A549 (cell line): Measurements from ENCODE around the gene C1orf105. TPM values are rescaled to one million over a fixed set of nuclear protein-coding genes. Genes with fewer than 3 reads are reported as not detected.
A peak's percentile ranks its signal among the peaks of the same experiment; 100 is the strongest.

ENCODE experiments used
- ATAC-seq, 2 experiments: fragments of 200-7000 bp in 1 of 2; fragments of >200 bp in 1 of 2; cut with Nextera tagmentation in 1 of 2; cut with Tn5 transposase in 1 of 2; 3 replicates each; pipeline versions ENCODE4 v1.8.0 to v1.9.1; 2018 to 2020; ENCODE audit warnings: mild to moderate bottlenecking in 1 of 2, moderate library complexity in 1 of 2
- CTCF ChIA-PET: fragments of 300-600 bp; sonication (Branson Sonifier 250); formaldehyde crosslinking; extraction: SDS; loops from one replicate; lab custom pipeline; 2021; ENCODE audit warnings: antibody characterized with exemption, inconsistent platforms; lab: Yijun Ruan, JAX
- POLR2A ChIA-PET: fragments of 350-600 bp; formaldehyde crosslinking; extraction: SDS; loops from one replicate; lab custom pipeline; 2021; ENCODE audit warnings: antibody characterized with exemption, inconsistent platforms; lab: Yijun Ruan, JAX
- DNase-seq, 2 experiments: peaks; one replicate each; pipeline versions ENCODE4 v3.0.0 to v3.0.0-alpha.2; 2011 to 2016; ENCODE audit warnings: low read depth in 1 of 2, low spot score in 1 of 2
- FAIRE-seq: peaks from 2 replicates; lab custom pipeline; 2011; peaks lifted over from hg19 to GRCh38; lab: Jason Lieb, UNC
- H3K27ac ChIP-seq, 2 experiments: fragments of >200 bp; sonication (Bioruptor Twin); formaldehyde crosslinking; 3 replicates each; pipeline ENCODE4 v1.5.1; 2016 to 2017
- H3K4me1 ChIP-seq: fragments of >200 bp; sonication (Bioruptor Twin); formaldehyde crosslinking; 3 replicates; pipeline ENCODE4 v1.6.1; 2016
- H3K4me2 ChIP-seq: fragments of >200 bp; sonication (Bioruptor Twin); formaldehyde crosslinking; 3 replicates; pipeline ENCODE4 v1.6.1; 2016
- H3K4me3 ChIP-seq: fragments of >200 bp; sonication (Bioruptor Twin); formaldehyde crosslinking; 3 replicates; pipeline ENCODE4 v1.5.1; 2016
- H3K9me3 ChIP-seq: fragments of >200 bp; sonication (Bioruptor Twin); formaldehyde crosslinking; 3 replicates; pipeline ENCODE4 v1.6.1; 2016
- ATOH8 ChIP-seq: fragments of 250-450 bp; sonication (Bioruptor Pico); IDR thresholded peaks from 2 replicates; pipeline ENCODE4 v1.5.0; 2020; ENCODE audit warnings: low read depth, mild to moderate bottlenecking, moderate library complexity
- CBX2 ChIP-seq: fragments of 200-600 bp; sonication (generic); IDR thresholded peaks from 2 replicates; pipeline ENCODE4 v1.6.1; 2016; ENCODE audit warnings: low read depth, mild to moderate bottlenecking, borderline replicate concordance
- CEBPB ChIP-seq, 2 experiments: fragments of >200 bp in 1 of 2; sonication (Bioruptor Twin) in 1 of 2; formaldehyde crosslinking in 1 of 2; IDR thresholded peaks; 2 replicates each; pipeline ENCODE4 v1.6.1; 2012 to 2016
- CHD2 ChIP-seq: fragments of 150-350 bp; IDR thresholded peaks from 2 replicates; pipeline ENCODE4 v1.6.1; 2014; ENCODE audit warnings: low read length; ENCODE audit not compliant: partially characterized antibody
- CHD4 ChIP-seq: fragments of 200-600 bp; sonication (generic); IDR thresholded peaks from 2 replicates; pipeline ENCODE4 v1.6.1; 2016; ENCODE audit warnings: antibody characterized with exemption, mild to moderate bottlenecking, borderline replicate concordance
- CTCF ChIP-seq: fragments of >200 bp; sonication (Bioruptor Twin); formaldehyde crosslinking; IDR thresholded peaks from 3 replicates; pipeline ENCODE4 v1.5.1; 2016
- EHMT2 ChIP-seq: fragments of 200-600 bp; sonication (generic); IDR thresholded peaks from 2 replicates; pipeline ENCODE4 v1.6.1; 2016; ENCODE audit warnings: antibody characterized with exemption, low read depth, mild to moderate bottlenecking, moderate library complexity
- EP300 ChIP-seq, 2 experiments: fragments of >200 bp; sonication (Bioruptor Twin); formaldehyde crosslinking; IDR thresholded peaks; 2 replicates in 1 of 2; 3 replicates in 1 of 2; pipeline ENCODE4 v1.6.1; 2016 to 2017
- HES2 ChIP-seq: fragments of >200 bp; sonication (Bioruptor Twin); formaldehyde crosslinking; IDR thresholded peaks from 2 replicates; pipeline ENCODE4 v1.6.1; 2016
- HOXA7 ChIP-seq: fragments of 250-450 bp; sonication (Bioruptor Pico); IDR thresholded peaks from 2 replicates; pipeline ENCODE4 v1.5.0; 2020; ENCODE audit warnings: mild to moderate bottlenecking, moderate library complexity
- HOXB5 ChIP-seq: fragments of 250-450 bp; sonication (Bioruptor Pico); IDR thresholded peaks from 2 replicates; pipeline ENCODE4 v1.5.0; 2020; ENCODE audit warnings: mild to moderate bottlenecking, moderate library complexity
- JUN ChIP-seq, 2 experiments: fragments of >200 bp; sonication (Bioruptor Twin); formaldehyde crosslinking; IDR thresholded peaks; 2 replicates in 1 of 2; 3 replicates in 1 of 2; pipeline ENCODE4 v1.6.1; 2016 to 2017
- JUNB ChIP-seq: fragments of >200 bp; sonication (Bioruptor Twin); formaldehyde crosslinking; IDR thresholded peaks from 2 replicates; pipeline ENCODE4 v1.6.1; 2016
- KDM1A ChIP-seq: fragments of 200-600 bp; sonication (generic); IDR thresholded peaks from 2 replicates; pipeline ENCODE4 v1.6.1; 2016; ENCODE audit warnings: low read depth, mild to moderate bottlenecking
- KDM5A ChIP-seq: fragments of 200-600 bp; sonication (generic); IDR thresholded peaks from 2 replicates; pipeline ENCODE4 v1.6.1; 2016; ENCODE audit warnings: antibody characterized with exemption, mild to moderate bottlenecking
- MAFK ChIP-seq: fragments of 450-650 bp; IDR thresholded peaks from 2 replicates; pipeline ENCODE4 v1.6.1; 2014; ENCODE audit not compliant: partially characterized antibody
- MAZ ChIP-seq: fragments of 150-350 bp; IDR thresholded peaks from 2 replicates; pipeline ENCODE4 v1.6.1; 2014; ENCODE audit warnings: antibody characterized with exemption, low read depth, low read length, borderline replicate concordance
- MYC ChIP-seq: IDR thresholded peaks from 2 replicates; pipeline ENCODE4 v1.6.1; 2012; ENCODE audit warnings: mild to moderate bottlenecking, inconsistent platforms, low read length, improper control_type of control experiment, borderline replicate concordance
- NFE2L2 ChIP-seq: fragments of 150-350 bp; conservative IDR thresholded peaks from 2 replicates; pipeline ENCODE4 v1.6.1; 2014; ENCODE audit warnings: low read length
- NR3C1 ChIP-seq: fragments of >200 bp; sonication (Bioruptor Twin); formaldehyde crosslinking; IDR thresholded peaks from 3 replicates; pipeline ENCODE4 v1.6.1; 2017
- PHF8 ChIP-seq: fragments of 200-600 bp; sonication (generic); IDR thresholded peaks from 2 replicates; pipeline ENCODE4 v1.6.1; 2016; ENCODE audit warnings: low read depth, mild to moderate bottlenecking, antibody characterized with exemption, moderate library complexity, borderline replicate concordance
- POLR2A ChIP-seq: IDR thresholded peaks from 2 replicates; pipeline ENCODE4 v1.6.1; 2012; ENCODE audit warnings: mild to moderate bottlenecking, low read length
- RARB ChIP-seq: fragments of 250-450 bp; sonication (Bioruptor Pico); IDR thresholded peaks from 2 replicates; pipeline ENCODE4 v1.8.0; 2021; ENCODE audit warnings: mild to moderate bottlenecking, moderate library complexity
- RFX5 ChIP-seq: fragments of 450-650 bp; IDR thresholded peaks from 2 replicates; pipeline ENCODE4 v1.7.1; 2014; ENCODE audit warnings: antibody characterized with exemption, mild to moderate bottlenecking, moderate library complexity
- RNF2 ChIP-seq: fragments of 200-600 bp; sonication (generic); IDR thresholded peaks from 2 replicates; pipeline ENCODE4 v1.6.1; 2016; ENCODE audit warnings: low read depth, mild to moderate bottlenecking, antibody characterized with exemption, moderate library complexity, borderline replicate concordance
- SREBF2 ChIP-seq: fragments of 450-650 bp; IDR thresholded peaks from 2 replicates; pipeline ENCODE4 v1.6.1; 2014; ENCODE audit warnings: mild to moderate bottlenecking, moderate library complexity
- USF2 ChIP-seq: fragments of 450-650 bp; IDR thresholded peaks from 2 replicates; pipeline ENCODE4 v1.6.1; 2014; ENCODE audit warnings: antibody characterized with exemption
- ZC3H11A ChIP-seq: fragments of 450-650 bp; IDR thresholded peaks from 2 replicates; pipeline ENCODE4 v1.6.1; 2014; ENCODE audit warnings: antibody characterized with exemption, mild to moderate bottlenecking
- ZFP36 ChIP-seq: fragments of 450-650 bp; IDR thresholded peaks from 2 replicates; pipeline ENCODE4 v1.6.1; 2014; ENCODE audit warnings: borderline replicate concordance; ENCODE audit not compliant: partially characterized antibody
- ZSCAN20 ChIP-seq: fragments of 250-450 bp; sonication (Bioruptor Pico); IDR thresholded peaks from 2 replicates; pipeline ENCODE4 v1.8.0; 2022; ENCODE audit warnings: mild to moderate bottlenecking, moderate library complexity
- WGBS: methylation state at CpG from one replicate; pipeline ENCODE4 v1.1.6; 2017; ENCODE audit errors: missing lambda C conversion rate; 5-methylcytosine and 5-hydroxymethylcytosine counted together
- polyA plus RNA-seq, 4 experiments: library from polyadenylated mRNA; depleted of rRNA in 3 of 4; stranded (reverse); fragments of >200 nt; fragmentation: RNase III in 1 of 4; extraction: RNeasy Plus Mini Kit Qiagen cat#74134 plus additional on column Dnase treatment in 1 of 4; gene quantifications; 2 replicates in 3 of 4; 3 replicates in 1 of 4; pipeline ENCODE4 v1.2.3, GENCODE V29; 2011 to 2017

The C1orf105 gene
- polyA plus RNA-seq, 2 of the 4 experiments (the other 2 are of a cell fraction), result 0.40 TPM; not detected in 1

GRCh38 chr1:172483448-172483847, 63.0 kb downstream of the C1orf105 start:
- H3K4me3 ChIP-seq, result no peak overlapping the region
- H3K27ac ChIP-seq, result no peak overlapping the region
- ATAC-seq, result no peak
- FAIRE-seq, result no peak
- DNase-seq, result no peak
- H3K4me2 ChIP-seq, result 0 out of 3 replicates have a peak overlapping the region, but pooled peaks have one; percentile 1
- no peak for TF ChIP-seq NR3C1
- no peak for TF ChIP-seq POLR2A
- no peak for TF ChIP-seq RFX5
- TF ChIP-seq ATOH8 (CRISPR knock-in tag), result no peak
- no peak for TF ChIP-seq JUNB
- no peak for TF ChIP-seq MAZ
- TF ChIP-seq PHF8, result no peak
- TF ChIP-seq USF2, result no peak
- TF ChIP-seq JUN (IDR thresholded peaks at IDR 0.05), result no peak
- no peak for TF ChIP-seq KDM5A
- no peak for TF ChIP-seq RARB (CRISPR knock-in tag)
- TF ChIP-seq CBX2, result no peak
- TF ChIP-seq RNF2, result no peak
- TF ChIP-seq CHD2, result no peak
- TF ChIP-seq CTCF, result no peak
- no peak for TF ChIP-seq KDM1A
- H3K4me1 ChIP-seq, result peaks cover 13% of the 10 kb centered on the region; the same call in 2 of the 3 replicates
- ChIA-PET POLR2A (no interaction called here), CTCF (interaction anchor here (1.5 kb wide), 1 partner anchor 34 kb away, joined by 4 read pairs; no protein-coding TSS in a partner anchor)
- no peaks in the 10 kb centered on the region for H3K9me3 ChIP-seq

- H3K27ac ChIP-seq, result no peak overlapping the region
- ATAC-seq, result no peak
- DNase-seq, result no peak
- H3K4me2 ChIP-seq, result no peak overlapping the region
- POLR2A ChIA-PET, result no interaction called here
- CTCF ChIA-PET, result interaction anchor here (0.9 kb wide), 1 partner anchor 8 kb away, joined by 5 read pairs; no protein-coding TSS in a partner anchor
- H3K4me1 ChIP-seq, result peaks cover 13% of the 10 kb centered on the region; the same call in 2 of the 3 replicates
- no peaks in the 10 kb centered on the region for H3K9me3 ChIP-seq
- TF ChIP-seq KDM5A (no peak), HOXA7 (no peak), MYC (no peak), EHMT2 (no peak), RARB (CRISPR knock-in tag) (no peak), MAZ (no peak), ZSCAN20 (CRISPR knock-in tag) (no peak), POLR2A (no peak), EP300 (IDR thresholded peaks at IDR 0.05) (no peak)
- TF ChIP-seq, all 56 proteins: peak for 0
- FAIRE-seq, result no peak
- H3K4me3 ChIP-seq, result no peak overlapping the region
Observed at GRCh38 chr1:172484252-172484651, 63.8 kb downstream of the C1orf105 start.

- Histone ChIP-seq H3K9me3 (no peaks in the 10 kb centered on the region), H3K4me2 (no peak overlapping the region), H3K4me1 (peaks cover 13% of the 10 kb centered on the region; the same call in 2 of the 3 replicates), H3K27ac (no peak overlapping the region)
- WGBS, result 70% methylated on average over 5 of the region's 5 CpGs
- ATAC-seq, result no peak
- CTCF ChIA-PET, result no interaction called here
- POLR2A ChIA-PET, result no interaction called here
- FAIRE-seq, result no peak
- no peak for TF ChIP-seq ZC3H11A
- no peak for TF ChIP-seq SREBF2
- no peak for TF ChIP-seq CTCF
- no peak for TF ChIP-seq MAZ
- TF ChIP-seq HOXB5 (CRISPR knock-in tag), result no peak
- TF ChIP-seq ATOH8 (CRISPR knock-in tag), result no peak
- TF ChIP-seq CHD4, result no peak
- no peak for TF ChIP-seq CEBPB (IDR thresholded peaks at IDR 0.05)
- no peak for TF ChIP-seq HES2
- no peak for TF ChIP-seq ZFP36
- no peak for TF ChIP-seq NFE2L2
- no peak for TF ChIP-seq MAFK
- TF ChIP-seq, all 56 proteins: peak for 0
- DNase-seq, result no peak
- H3K4me3 ChIP-seq, result no peak overlapping the region
Observed at GRCh38 chr1:172485626-172486025, 65.1 kb downstream of the C1orf105 start.
